ENCODE data around the gene ARHGAP22. TPM values are rescaled to one million over a fixed set of nuclear protein-coding genes. Genes with fewer than 3 reads are reported as not detected.

The ARHGAP22 gene
- total RNA-seq, 2 experiments from 2014 or later: 0.25 TPM; not detected in 1

DNA sequence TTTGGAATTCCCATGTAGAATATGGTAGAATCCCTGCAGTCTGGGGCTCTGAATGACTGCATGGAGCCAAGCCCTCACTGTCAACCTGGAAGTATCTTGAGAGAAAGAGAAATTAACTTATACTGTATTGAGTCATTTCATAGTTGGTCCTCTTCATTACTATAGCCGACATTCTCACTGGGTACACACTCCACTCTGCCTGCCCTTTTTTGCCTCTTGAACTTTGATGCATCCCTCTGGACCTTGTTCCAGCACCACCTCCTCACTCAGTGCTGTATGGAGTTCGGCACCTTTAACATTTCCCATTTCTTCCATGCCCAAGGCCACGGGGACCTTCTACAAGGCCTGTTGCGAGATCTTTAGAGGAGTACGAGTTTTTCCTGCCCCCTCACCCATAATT, 4.6 kb upstream of the ARHGAP22 start:
- ChIA-PET CTCF (interaction anchor here (1.2 to 7.2 kb wide), 3 partner anchors 11 to 56 kb away, joined by 3 to 125 read pairs (median 6); no protein-coding TSS in a partner anchor), POLR2A (no interaction called here)
- Mint-ChIP-seq H3K36me3 (ENCODE audit: low read depth) (no peaks in the 10 kb centered on the region), H3K4me3 (no peak overlapping the region), H3K4me1 (peaks cover 9% of the 10 kb centered on the region), H3K27me3 (peaks cover 28% of the 10 kb centered on the region), H3K9me3 (no peaks in the 10 kb centered on the region), H3K27ac (no peak overlapping the region)
- no peak for DNase-seq

DNA sequence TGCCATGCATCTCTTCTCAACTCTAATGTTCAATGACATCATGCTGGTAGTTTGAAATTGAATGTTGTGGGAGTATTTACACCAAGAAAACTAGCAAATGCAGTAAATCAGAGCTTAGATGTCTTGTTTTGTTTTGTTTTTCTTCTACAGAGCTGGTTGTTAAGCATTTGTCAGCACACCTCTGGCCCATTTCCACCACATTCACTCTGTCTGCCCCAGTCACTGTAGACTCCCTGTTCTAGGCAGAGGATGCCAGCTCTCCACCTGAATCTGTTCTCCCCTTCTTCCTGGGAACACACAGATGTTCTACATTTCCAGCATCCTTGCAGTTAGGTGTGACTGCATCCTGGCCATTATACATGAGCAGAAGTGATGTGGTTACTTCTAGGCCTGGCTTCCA, 4.1 kb upstream of the ARHGAP22 start:
- no peak for DNase-seq
- ChIA-PET CTCF (interaction anchor here (1.2 to 7.2 kb wide), 6 partner anchors 8 to 245 kb away, joined by 3 to 125 read pairs (median 5); no protein-coding TSS in a partner anchor), POLR2A (interaction anchor here (2.1 kb wide), 1 partner anchor 47 kb away, joined by 8 read pairs; no protein-coding TSS in a partner anchor)
- Mint-ChIP-seq H3K9me3 (no peaks in the 10 kb centered on the region), H3K36me3 (ENCODE audit: low read depth) (no peaks in the 10 kb centered on the region), H3K27me3 (peaks cover 33% of the 10 kb centered on the region), H3K4me1 (peaks cover 9% of the 10 kb centered on the region), H3K27ac (no peak overlapping the region), H3K4me3 (no peak overlapping the region)

DNA sequence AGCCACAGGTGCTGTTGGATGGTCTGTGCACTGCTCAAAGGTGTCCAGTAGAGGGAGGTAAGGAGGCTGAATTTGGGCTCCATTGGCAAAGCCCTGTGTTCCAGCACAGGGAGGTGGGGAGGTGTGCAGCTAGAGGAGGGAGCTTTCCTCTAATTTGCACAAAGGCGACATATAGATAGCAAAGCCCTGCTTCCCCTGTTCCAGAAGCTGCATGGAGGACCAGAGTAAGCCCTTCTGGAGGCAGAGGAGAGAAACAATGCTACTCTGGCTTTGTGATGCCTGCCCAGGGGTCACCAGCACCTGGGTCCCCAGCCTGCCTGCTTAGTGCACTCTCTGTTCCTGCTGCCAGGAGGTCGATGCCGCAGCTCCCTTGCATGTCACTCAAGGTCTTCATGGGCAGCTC, 3.4 kb upstream of the ARHGAP22 start:
- Mint-ChIP-seq H3K27ac (no peak overlapping the region), H3K9me3 (no peaks in the 10 kb centered on the region), H3K36me3 (ENCODE audit: low read depth) (no peaks in the 10 kb centered on the region), H3K4me1 (peaks cover 9% of the 10 kb centered on the region), H3K4me3 (no peak overlapping the region), H3K27me3 (peaks cover 37% of the 10 kb centered on the region)
- ChIA-PET CTCF (interaction anchor here (1.2 to 7.2 kb wide), 10 partner anchors 9 to 245 kb away, joined by 3 to 125 read pairs (median 5); no protein-coding TSS in a partner anchor), POLR2A (interaction anchor here (2.1 kb wide), 1 partner anchor 48 kb away, joined by 8 read pairs; no protein-coding TSS in a partner anchor)
- DNase-seq: peak; percentile 51

DNA sequence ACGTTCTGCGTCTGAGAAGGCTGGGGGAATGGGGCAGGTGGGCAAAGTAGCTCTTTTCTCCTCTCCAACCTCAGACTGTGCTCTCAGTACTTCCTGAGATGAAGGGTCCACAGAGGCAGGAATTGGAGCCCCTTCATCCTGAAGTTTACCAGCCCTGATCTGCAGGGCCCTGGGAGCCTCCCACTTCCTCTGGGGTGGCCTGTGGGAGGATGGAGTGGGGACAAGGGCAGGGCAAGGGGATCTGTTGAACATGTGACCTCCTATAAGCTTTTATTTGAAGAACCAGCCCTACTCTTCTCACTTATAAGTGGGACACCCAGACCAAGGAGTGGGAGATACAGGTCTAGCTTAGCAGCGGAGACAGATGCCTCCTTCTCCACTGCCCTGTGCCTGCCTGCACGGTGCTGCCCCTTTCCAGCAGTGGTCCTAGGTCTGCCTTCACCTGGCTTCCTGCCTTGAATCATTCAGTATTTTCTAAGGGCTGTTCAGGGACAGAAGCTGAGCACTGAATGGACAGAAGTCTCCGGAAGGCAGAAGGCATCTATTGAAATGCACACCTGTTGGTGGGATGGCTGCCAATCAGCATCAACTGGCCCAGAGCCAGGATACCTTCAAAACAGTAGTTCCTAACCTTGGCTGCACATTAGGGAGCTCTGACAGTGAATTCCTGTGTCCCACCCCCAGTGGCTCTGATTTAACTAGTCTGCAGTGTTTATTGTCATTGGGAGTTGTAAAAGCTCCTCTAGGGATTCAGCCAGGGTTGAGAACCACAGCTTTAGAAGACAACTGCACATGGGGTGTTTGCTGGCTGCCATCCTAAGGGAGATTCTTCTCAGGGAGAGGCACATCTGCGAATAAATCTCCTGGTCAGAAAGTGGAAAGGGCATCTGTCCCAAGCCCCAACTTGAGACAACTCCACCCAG, 2.7 kb upstream of the ARHGAP22 start:
- Mint-ChIP-seq H3K4me1 (peaks cover 9% of the 10 kb centered on the region), H3K9me3 (no peaks in the 10 kb centered on the region), H3K4me3 (no peak overlapping the region), H3K27me3 (peaks cover 36% of the 10 kb centered on the region), H3K36me3 (ENCODE audit: low read depth) (no peaks in the 10 kb centered on the region), H3K27ac (no peak overlapping the region)
- ChIA-PET POLR2A (interaction anchor here (2.1 kb wide), 1 partner anchor 49 kb away, joined by 8 read pairs; no protein-coding TSS in a partner anchor), CTCF (interaction anchor here (1.1 to 7.2 kb wide), 12 partner anchors 10 to 911 kb away, joined by 3 to 125 read pairs (median 4); no protein-coding TSS in a partner anchor)
- DNase-seq: no peak

DNA sequence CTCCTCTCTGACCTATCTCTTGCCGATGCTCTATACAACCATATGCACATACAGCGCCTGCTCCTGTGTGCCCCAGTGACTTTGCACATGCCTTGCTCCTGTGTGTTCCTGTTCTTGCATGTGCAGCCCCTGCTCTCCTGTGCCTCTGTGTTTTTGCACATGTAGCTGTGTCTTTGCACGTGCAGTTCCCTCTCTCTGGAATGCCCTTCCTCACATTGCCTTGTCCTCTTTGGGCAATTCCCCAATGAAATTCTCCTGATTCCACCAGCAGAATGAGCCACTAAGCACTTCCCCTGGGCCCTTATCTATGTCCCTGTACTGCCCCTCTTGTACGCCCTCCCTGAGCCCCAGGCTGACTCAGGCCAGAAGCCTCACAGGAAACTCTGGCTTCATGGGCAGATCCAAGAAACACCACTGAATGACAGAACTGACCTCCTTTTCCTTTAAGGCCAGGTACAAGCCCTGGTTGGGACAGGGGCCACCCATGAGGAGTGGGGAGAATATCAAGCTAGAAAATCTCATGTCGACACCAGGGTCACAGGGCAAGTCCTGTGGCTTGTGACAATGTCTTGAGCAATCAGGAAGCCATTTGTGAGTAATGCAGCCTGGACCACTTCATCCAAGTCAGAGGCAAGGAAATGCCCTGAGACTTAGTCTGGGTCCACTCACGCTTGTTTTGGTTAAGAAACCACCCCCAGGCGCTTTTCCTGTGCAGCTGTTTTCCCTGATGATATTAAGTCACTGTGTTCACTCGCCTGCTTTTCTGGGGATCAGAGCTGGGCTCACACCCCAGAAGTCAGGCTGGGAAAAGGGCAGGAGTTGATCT, 1.9 kb upstream of the ARHGAP22 start:
- POLR2A ChIA-PET: interaction anchor here (2.1 kb wide), 1 partner anchor 50 kb away, joined by 8 read pairs; no protein-coding TSS in a partner anchor
- no peaks in the 10 kb centered on the region for H3K36me3 Mint-ChIP-seq (ENCODE audit: low read depth)
- peaks cover 31% of the 10 kb centered on the region for H3K27me3 Mint-ChIP-seq
- no peaks in the 10 kb centered on the region for H3K9me3 Mint-ChIP-seq
- H3K4me3 Mint-ChIP-seq: no peak overlapping the region
- H3K27ac Mint-ChIP-seq: no peak overlapping the region
- peaks cover 6% of the 10 kb centered on the region for H3K4me1 Mint-ChIP-seq
- DNase-seq: no peak
- CTCF ChIA-PET: interaction anchor here (1.1 to 7.2 kb wide), 9 partner anchors 8 to 912 kb away, joined by 3 to 125 read pairs (median 4); no protein-coding TSS in a partner anchor

DNA sequence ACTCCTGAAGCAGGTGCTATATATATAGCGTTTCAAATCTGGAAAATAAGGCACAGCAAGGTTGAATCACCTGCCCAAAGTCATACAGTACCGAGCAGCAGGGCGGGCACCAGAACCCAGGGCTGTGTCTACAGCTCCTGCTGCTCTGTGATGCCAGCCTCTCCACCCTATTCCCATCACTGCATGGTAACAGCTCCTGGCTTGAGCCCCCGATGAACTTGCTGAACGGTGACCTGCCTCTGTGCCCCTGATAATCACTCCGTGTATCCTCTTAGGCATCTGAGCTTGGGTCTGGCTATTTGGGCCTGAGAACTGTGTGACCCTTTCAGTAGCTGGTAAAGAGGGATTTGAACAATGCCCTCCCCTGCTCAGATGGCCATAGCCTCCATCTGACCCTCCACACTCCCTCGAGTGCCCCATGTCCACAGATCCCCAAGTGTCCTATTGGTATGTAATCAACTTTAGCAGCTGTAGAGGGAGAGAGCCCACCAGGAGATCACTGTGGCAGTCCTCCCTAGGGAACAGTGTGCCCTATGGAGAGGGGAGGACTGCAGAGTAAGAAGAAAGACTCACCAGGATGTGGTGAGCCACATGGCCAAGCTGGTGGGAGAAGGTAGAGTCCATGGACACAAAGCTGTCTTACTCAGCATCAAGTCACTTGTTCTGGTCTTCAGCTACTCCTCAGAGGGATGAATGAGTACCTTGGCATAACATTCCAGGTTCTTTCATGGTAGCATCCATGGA, 1.1 kb upstream of the ARHGAP22 start:
- H3K9me3 Mint-ChIP-seq: no peaks in the 10 kb centered on the region
- ChIA-PET CTCF (interaction anchor here (1.3 to 7.2 kb wide), 4 partner anchors 9 to 242 kb away, joined by 3 to 125 read pairs (median 4); no protein-coding TSS in a partner anchor), POLR2A (no interaction called here)
- peaks cover 6% of the 10 kb centered on the region for H3K4me1 Mint-ChIP-seq
- no peak overlapping the region for H3K4me3 Mint-ChIP-seq
- H3K27me3 Mint-ChIP-seq: peaks cover 32% of the 10 kb centered on the region
- H3K27ac Mint-ChIP-seq: no peak overlapping the region
- no peaks in the 10 kb centered on the region for H3K36me3 Mint-ChIP-seq (ENCODE audit: low read depth)
- DNase-seq: no peak

DNA sequence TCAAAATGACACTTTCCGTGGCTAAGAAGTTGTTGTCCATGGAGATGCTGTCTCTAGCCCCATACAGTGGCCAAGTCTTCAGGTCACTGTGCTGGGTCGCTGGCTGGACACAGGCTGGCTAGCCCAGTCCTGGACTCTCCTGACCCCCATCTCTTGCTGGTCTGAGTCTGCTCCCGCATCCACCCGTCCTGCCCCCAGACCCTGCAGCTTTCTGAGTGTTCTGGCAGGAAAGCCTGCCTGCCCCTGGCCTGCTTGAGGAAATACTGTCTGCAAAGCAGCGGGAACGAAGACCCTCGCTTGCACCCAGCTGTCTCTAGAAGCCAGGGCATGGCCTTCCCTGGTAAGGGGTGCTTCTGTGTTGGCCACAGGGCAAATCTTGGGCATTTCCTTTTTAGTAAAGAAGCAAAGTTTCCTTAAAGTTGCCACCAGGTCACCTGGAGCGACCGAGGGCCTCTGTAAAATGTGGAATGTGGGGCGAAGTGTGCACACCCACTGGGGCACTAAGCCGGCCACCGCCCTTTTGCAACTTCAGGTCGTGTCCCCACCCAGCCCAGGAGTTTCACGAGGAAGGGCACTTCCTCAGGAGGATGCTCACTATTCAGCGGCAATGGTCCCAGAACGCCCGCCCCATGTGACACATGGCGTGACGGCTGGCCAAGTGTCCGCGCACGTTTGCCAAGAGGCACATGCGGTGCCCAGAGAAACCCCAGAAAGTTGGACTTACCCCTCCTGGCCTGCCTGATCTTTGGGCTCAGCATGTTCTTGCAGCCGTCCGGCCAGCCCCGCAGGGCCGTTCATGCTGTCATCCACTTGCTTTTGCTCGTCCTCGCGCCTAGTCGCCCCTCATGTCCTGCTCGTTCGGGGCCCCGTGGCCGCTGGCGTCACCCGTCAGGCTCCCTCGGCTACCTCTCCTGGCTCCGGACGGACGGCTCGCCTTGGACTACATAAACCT, 558 bp downstream of the ARHGAP22 start:
- Mint-ChIP-seq H3K36me3 (ENCODE audit: low read depth) (no peaks in the 10 kb centered on the region), H3K4me3 (no peak overlapping the region)
- POLR2A ChIA-PET: no interaction called here

DNA sequence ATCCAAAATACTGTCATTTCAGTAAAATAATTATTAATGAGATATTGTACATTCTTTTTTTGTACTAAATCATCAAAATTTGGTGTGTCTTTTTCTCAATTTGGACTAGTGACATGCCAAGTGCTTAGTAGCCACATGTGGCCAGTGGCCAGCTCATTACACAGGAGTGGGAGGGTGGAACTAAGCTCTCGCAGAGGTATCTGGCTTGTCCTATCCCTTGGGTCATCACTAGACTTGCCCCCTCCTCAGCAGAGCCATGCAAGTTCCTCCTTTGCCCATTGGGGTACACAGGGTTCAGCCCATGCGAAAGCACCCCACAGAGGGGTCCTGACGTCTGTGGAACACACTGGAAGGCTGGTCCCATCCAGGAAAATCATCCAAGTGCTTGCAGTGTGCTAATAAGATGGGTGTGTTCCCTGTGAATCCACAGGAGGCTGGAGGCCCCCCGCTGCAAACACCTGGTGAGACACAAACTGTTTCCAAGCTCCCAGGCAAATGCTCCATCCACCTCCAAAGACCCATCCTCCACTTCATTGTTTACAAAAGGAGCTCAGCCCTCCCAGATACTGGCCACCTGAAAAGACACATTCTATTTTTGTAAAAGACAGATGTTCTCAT, 1.3 kb downstream of the ARHGAP22 start:
- Mint-ChIP-seq H3K9me3 (no peaks in the 10 kb centered on the region), H3K27ac (no peak overlapping the region), H3K36me3 (ENCODE audit: low read depth) (no peaks in the 10 kb centered on the region), H3K27me3 (peaks cover 36% of the 10 kb centered on the region), H3K4me1 (peaks cover 6% of the 10 kb centered on the region), H3K4me3 (no peak overlapping the region)
- POLR2A ChIA-PET: no interaction called here
- DNase-seq: no peak
- CTCF ChIA-PET: interaction anchor here (1.0 to 1.3 kb wide), 2 partner anchors 53 to 55 kb away, joined by 3 to 5 read pairs; no protein-coding TSS in a partner anchor

More for the DNA sequence above, 558 bp downstream of the ARHGAP22 start:
- Mint-ChIP-seq H3K9me3 (no peaks in the 10 kb centered on the region), H3K4me1 (peaks cover 6% of the 10 kb centered on the region), H3K27me3 (peaks cover 32% of the 10 kb centered on the region), H3K27ac (no peak overlapping the region)
- CTCF ChIA-PET: interaction anchor here (1.0 to 7.2 kb wide), 3 partner anchors 52 to 54 kb away, joined by 3 to 125 read pairs (median 5); no protein-coding TSS in a partner anchor
- DNase-seq: no peak

DNA sequence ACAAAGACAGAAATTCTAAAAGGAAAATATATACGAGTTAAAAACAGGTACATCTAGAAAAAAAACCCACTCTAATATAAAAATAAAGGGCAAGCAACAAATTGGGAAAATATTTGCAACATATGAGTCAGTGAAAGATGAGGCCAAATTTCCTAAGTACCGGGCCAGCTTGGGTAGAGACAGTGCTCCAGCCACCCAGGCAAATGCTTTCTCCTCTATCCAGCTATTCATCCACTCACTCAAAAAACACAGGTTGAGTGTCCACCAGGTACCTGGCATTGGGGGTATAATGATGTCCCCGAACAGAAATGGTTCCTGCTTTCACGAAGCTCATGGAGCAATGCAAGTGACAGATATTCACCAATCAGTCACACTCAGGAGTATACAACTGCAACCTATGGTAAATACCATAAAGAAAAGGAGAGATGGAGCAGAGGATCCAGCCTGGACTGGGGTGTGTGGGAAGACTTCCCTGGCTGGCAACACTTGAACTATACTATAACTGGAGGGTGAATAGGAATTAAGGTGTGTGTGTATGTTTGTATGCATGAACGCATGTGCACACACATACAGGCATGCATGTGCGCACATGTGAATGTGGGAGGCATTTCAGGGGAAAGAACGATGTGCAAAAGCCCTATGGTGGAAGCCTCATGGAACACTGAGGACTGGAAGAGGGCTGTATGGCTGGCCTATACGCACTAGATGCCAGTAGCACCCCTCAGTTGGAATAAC, 2.3 kb downstream of the ARHGAP22 start:
- CTCF ChIA-PET: interaction anchor here (1.0 kb wide), 1 partner anchor 54 kb away, joined by 5 read pairs; no protein-coding TSS in a partner anchor
- Mint-ChIP-seq H3K27me3 (peaks cover 36% of the 10 kb centered on the region), H3K4me3 (no peak overlapping the region), H3K36me3 (ENCODE audit: low read depth) (no peaks in the 10 kb centered on the region), H3K27ac (no peak overlapping the region), H3K4me1 (peaks cover 6% of the 10 kb centered on the region), H3K9me3 (no peaks in the 10 kb centered on the region)
- no peak for DNase-seq
- POLR2A ChIA-PET: no interaction called here

DNA sequence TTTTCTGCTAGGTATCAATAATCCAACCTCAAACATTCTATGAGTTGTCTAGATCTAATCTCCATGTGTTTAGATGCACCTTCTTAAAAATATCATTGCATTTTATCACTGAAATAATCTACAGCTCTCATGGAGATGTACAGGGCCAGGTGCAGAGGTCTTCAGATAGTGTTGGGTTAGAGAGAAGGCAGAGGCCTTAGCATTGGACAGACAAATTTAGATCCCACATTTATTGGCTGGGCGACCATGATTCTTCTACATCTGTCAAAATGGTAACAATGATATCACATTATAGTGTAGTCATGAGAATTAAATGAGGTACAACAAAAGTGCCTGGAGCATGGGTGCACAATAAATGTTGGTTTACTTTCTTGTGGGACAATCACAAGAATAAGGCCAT, 3.1 kb downstream of the ARHGAP22 start:
- no peaks in the 10 kb centered on the region for H3K36me3 Mint-ChIP-seq (ENCODE audit: low read depth)
- DNase-seq: no peak
- peaks cover 36% of the 10 kb centered on the region for H3K27me3 Mint-ChIP-seq
- ChIA-PET CTCF (no interaction called here), POLR2A (no interaction called here)
- H3K4me3 Mint-ChIP-seq: no peak overlapping the region
- H3K9me3 Mint-ChIP-seq: no peaks in the 10 kb centered on the region
- H3K27ac Mint-ChIP-seq: no peak overlapping the region
- H3K4me1 Mint-ChIP-seq: peaks cover 6% of the 10 kb centered on the region

Data from activated CD4-positive, alpha-beta memory T cell treated with anti-CD3 and anti-CD28 coated beads, Interleukin-2, amount 10 ng/mL, durations not matched to agents 7 days and 5 days (primary cell).